Measurements from ENCODE around the gene RUNX1. TPM values are rescaled to one million over a fixed set of nuclear protein-coding genes. Genes with fewer than 3 reads are reported as not detected.

The RUNX1 gene
- total and polyA plus RNA-seq, 2 of the 13 experiments (the other 11 are each of a cell fraction or from before 2014, with no cell fraction given), result 5.4 to 6.4 TPM

GRCh38 chr21:35019631-35020032 lies 29.5 kb downstream of the RUNX1 start (continued):
- TF ChIP-seq, protein P1, sequence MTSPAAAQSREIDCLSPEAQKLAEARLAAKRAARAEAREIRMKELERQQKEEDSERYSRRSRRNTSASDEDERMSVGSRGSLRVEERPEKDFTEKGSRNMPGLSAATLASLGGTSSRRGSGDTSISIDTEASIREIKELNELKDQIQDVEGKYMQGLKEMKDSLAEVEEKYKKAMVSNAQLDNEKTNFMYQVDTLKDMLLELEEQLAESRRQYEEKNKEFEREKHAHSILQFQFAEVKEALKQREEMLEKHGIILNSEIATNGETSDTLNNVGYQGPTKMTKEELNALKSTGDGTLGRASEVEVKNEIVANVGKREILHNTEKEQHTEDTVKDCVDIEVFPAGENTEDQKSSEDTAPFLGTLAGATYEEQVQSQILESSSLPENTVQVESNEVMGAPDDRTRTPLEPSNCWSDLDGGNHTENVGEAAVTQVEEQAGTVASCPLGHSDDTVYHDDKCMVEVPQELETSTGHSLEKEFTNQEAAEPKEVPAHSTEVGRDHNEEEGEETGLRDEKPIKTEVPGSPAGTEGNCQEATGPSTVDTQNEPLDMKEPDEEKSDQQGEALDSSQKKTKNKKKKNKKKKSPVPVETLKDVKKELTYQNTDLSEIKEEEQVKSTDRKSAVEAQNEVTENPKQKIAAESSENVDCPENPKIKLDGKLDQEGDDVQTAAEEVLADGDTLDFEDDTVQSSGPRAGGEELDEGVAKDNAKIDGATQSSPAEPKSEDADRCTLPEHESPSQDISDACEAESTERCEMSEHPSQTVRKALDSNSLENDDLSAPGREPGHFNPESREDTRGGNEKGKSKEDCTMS (CRISPR knock-in tag; conservative IDR thresholded peaks at IDR 0.05), result no peak
- TF ChIP-seq TGIF2 (CRISPR knock-in tag; IDR thresholded peaks at IDR 0.05), result no peak
- no peak for TF ChIP-seq RAD51 (IDR thresholded peaks at IDR 0.05; ENCODE audit: borderline replicate concordance)
- TF ChIP-seq ONECUT2 (CRISPR knock-in tag; IDR thresholded peaks at IDR 0.05), result no peak
- TF ChIP-seq SRSF1 (optimal IDR thresholded peaks at IDR 0.05; ENCODE audit: low read depth, low read length), result no peak
- no peak for TF ChIP-seq ZFP36L1 (CRISPR knock-in tag; IDR thresholded peaks at IDR 0.05)
- TF ChIP-seq ZNF790 (CRISPR knock-in tag; IDR thresholded peaks at IDR 0.05; ENCODE audit: borderline replicate concordance), result no peak
- TF ChIP-seq RARA (CRISPR knock-in tag; IDR thresholded peaks at IDR 0.05), result peak; percentile 88
- peak; percentile 59; the same call in 1 of the 2 replicates for TF ChIP-seq HOMEZ (CRISPR knock-in tag; IDR thresholded peaks at IDR 0.05; ENCODE audit: low read depth)
- TF ChIP-seq ZNF570 (CRISPR knock-in tag; IDR thresholded peaks at IDR 0.05; ENCODE audit: borderline replicate concordance), result no peak
- TF ChIP-seq GABPB1 (CRISPR knock-in tag; IDR thresholded peaks at IDR 0.05), result no peak
- TF ChIP-seq NFYC (CRISPR knock-in tag; IDR thresholded peaks at IDR 0.05), result no peak
- TF ChIP-seq BCL6 (CRISPR knock-in tag; IDR thresholded peaks at IDR 0.05), result peak; percentile 90
- no peak for TF ChIP-seq RNF219 (CRISPR knock-in tag; IDR thresholded peaks at IDR 0.05)
- no peak for TF ChIP-seq ZNF256 (CRISPR knock-in tag; conservative IDR thresholded peaks at IDR 0.05)
- TF ChIP-seq HNF4G (IDR thresholded peaks at IDR 0.05; ENCODE audit: borderline replicate concordance, low read depth, low read length), result peak; percentile 74
- TF ChIP-seq HNF4G (CRISPR knock-in tag; IDR thresholded peaks at IDR 0.05; ENCODE audit: borderline replicate concordance, low read depth), result peak; percentile 29; the same call in 1 of the 2 replicates
- no peak for TF ChIP-seq ZKSCAN1 (IDR thresholded peaks at IDR 0.05; ENCODE audit: low read length)
- TF ChIP-seq JARID2 (CRISPR knock-in tag; IDR thresholded peaks at IDR 0.05; ENCODE audit: insufficient replicate concordance), result no peak
- peak; percentile 40; the same call in 1 of the 2 replicates for TF ChIP-seq MYC (CRISPR knock-in tag; IDR thresholded peaks at IDR 0.05; ENCODE audit: borderline replicate concordance)
- TF ChIP-seq ZBTB44 (CRISPR knock-in tag; IDR thresholded peaks at IDR 0.05), result no peak
- TF ChIP-seq ZNF460 (CRISPR knock-in tag; IDR thresholded peaks at IDR 0.05; ENCODE audit: borderline replicate concordance), result no peak
- TF ChIP-seq THRA (CRISPR knock-in tag; IDR thresholded peaks at IDR 0.05; ENCODE audit: borderline replicate concordance), result peak; percentile 67; the same call in 1 of the 2 replicates

Measured in HepG2 (cell line).